ENCODE data around the gene NBPF1. TPM values are rescaled to one million over a fixed set of nuclear protein-coding genes. Genes with fewer than 3 reads are reported as not detected.
"Not testable (repeated sequence)": the region's sequence is repeated elsewhere in the genome, so short reads cannot be mapped to it uniquely, and the experiment has no call there.

Gene NBPF1
- polyA plus RNA-seq, 1 donor, result 150 TPM

GRCh38 chr1:16553244-16553643 lies 60.1 kb downstream of the NBPF1 start:
- DNase-seq (ENCODE audit: low read depth), result not testable (repeated sequence)

GRCh38 chr1:16550212-16550918 lies 63.0 kb downstream of the NBPF1 start:
- not testable (repeated sequence) for DNase-seq (ENCODE audit: low read depth)

GRCh38 chr1:16549545-16549944 lies 63.8 kb downstream of the NBPF1 start:
- DNase-seq (ENCODE audit: low read depth), result not testable (repeated sequence)

GRCh38 chr1:16547502-16548241 lies 65.7 kb downstream of the NBPF1 start:
- not testable (repeated sequence) for DNase-seq (ENCODE audit: low read depth)

- DNase-seq (ENCODE audit: low read depth), result peak; percentile 5
Measured at GRCh38 chr1:16545682-16546095, 67.7 kb downstream of the NBPF1 start.

GRCh38 chr1:16540421-16540893 lies 72.9 kb downstream of the NBPF1 start:
- not testable (repeated sequence) for DNase-seq (ENCODE audit: low read depth)

- not testable (repeated sequence) for DNase-seq (ENCODE audit: low read depth)
Measured at GRCh38 chr1:16537528-16537927, 75.8 kb downstream of the NBPF1 start.

- not testable (repeated sequence) for DNase-seq (ENCODE audit: low read depth)
Measured at GRCh38 chr1:16536796-16537195, 76.6 kb downstream of the NBPF1 start.

- not testable (repeated sequence) for DNase-seq (ENCODE audit: low read depth)
Measured at GRCh38 chr1:16535898-16536297, 77.5 kb downstream of the NBPF1 start.

GRCh38 chr1:16535487-16535886 lies 77.9 kb downstream of the NBPF1 start:
- not testable (repeated sequence) for DNase-seq (ENCODE audit: low read depth)

GRCh38 chr1:16534829-16535456 lies 78.4 kb downstream of the NBPF1 start:
- DNase-seq (ENCODE audit: low read depth), result not testable (repeated sequence)

- not testable (repeated sequence) for DNase-seq (ENCODE audit: low read depth)
Measured at GRCh38 chr1:16534239-16534828, 79.0 kb downstream of the NBPF1 start.

GRCh38 chr1:16532235-16532991 lies 81.0 kb downstream of the NBPF1 start:
- not testable (repeated sequence) for DNase-seq (ENCODE audit: low read depth)

GRCh38 chr1:16528338-16528737 lies 85.0 kb downstream of the NBPF1 start:
- DNase-seq (ENCODE audit: low read depth), result not testable (repeated sequence)

- DNase-seq (ENCODE audit: low read depth), result not testable (repeated sequence)
Measured at GRCh38 chr1:16525769-16526168, 87.6 kb downstream of the NBPF1 start.

- not testable (repeated sequence) for DNase-seq (ENCODE audit: low read depth)
Measured at GRCh38 chr1:16521679-16522078, 91.7 kb downstream of the NBPF1 start.

GRCh38 chr1:16521288-16521583 lies 92.1 kb downstream of the NBPF1 start:
- no peak for DNase-seq (ENCODE audit: low read depth)

- DNase-seq (ENCODE audit: low read depth), result not testable (repeated sequence)
Measured at GRCh38 chr1:16520435-16521287, 92.7 kb downstream of the NBPF1 start.

GRCh38 chr1:16519255-16519951 lies 94.0 kb downstream of the NBPF1 start:
- not testable (repeated sequence) for DNase-seq (ENCODE audit: low read depth)

- not testable (repeated sequence) for DNase-seq (ENCODE audit: low read depth)
Measured at GRCh38 chr1:16518913-16519254, 94.5 kb downstream of the NBPF1 start.
